Subcutaneous abdominal adipose tissue (tissue), 5 donors: ENCODE results near the gene CDC42EP3.

Experiments
- H3K27ac ChIP-seq: one replicate; pipeline ENCODE4 v1.7.0; 2013; ENCODE audit warnings: low read depth, mild to moderate bottlenecking, inconsistent platforms, low read length, moderate library complexity
- H3K27me3 ChIP-seq, 5 donors: one replicate each; pipeline ENCODE4 v1.7.0; 2013; ENCODE audit warnings: low read length in 5 of 5, inconsistent platforms in 1 of 5; ENCODE audit not compliant: control insufficient read depth in 5 of 5, insufficient read depth in 4 of 5
- H3K36me3 ChIP-seq, 5 donors: one replicate each; pipeline ENCODE4 v1.7.0; 2013; ENCODE audit warnings: low read length in 5 of 5; ENCODE audit not compliant: control insufficient read depth in 5 of 5, insufficient read depth in 5 of 5
- H3K4me1 ChIP-seq, 5 donors: one replicate each; pipeline ENCODE4 v1.7.0; 2013; ENCODE audit warnings: low read length in 5 of 5, mild to moderate bottlenecking in 3 of 5, moderate library complexity in 1 of 5; ENCODE audit not compliant: control insufficient read depth in 5 of 5, insufficient read depth in 5 of 5
- H3K4me3 ChIP-seq, 5 donors: one replicate each; pipeline ENCODE4 v1.7.0; 2013; ENCODE audit warnings: low read length in 5 of 5, low read depth in 1 of 5
- H3K9ac ChIP-seq, 5 donors: one replicate each; pipeline ENCODE4 v1.7.0; 2013; ENCODE audit warnings: low read length in 5 of 5, mild to moderate bottlenecking in 4 of 5, moderate library complexity in 3 of 5
- H3K9me3 ChIP-seq, 5 donors: one replicate each; pipeline ENCODE4 v1.7.0; 2013; ENCODE audit warnings: low read length in 5 of 5; ENCODE audit not compliant: control insufficient read depth in 5 of 5
- donor health status: healthy.
- donor health status: healthy.
- donor health status: healthy.
- donor health status: healthy.
- donor health status: healthy.

The CDC42EP3 gene

GRCh38 chr2:37623406-37623805 lies 48.0 kb downstream of the CDC42EP3 start:
- Histone ChIP-seq H3K9me3 (no peaks in the 10 kb centered on the region), H3K9ac (no peak overlapping the region), H3K4me1 (peaks cover 0 to 12% (median 0%) of the 10 kb centered on the region in 5 donors), H3K27ac (no peak overlapping the region), H3K36me3 (no peaks in the 10 kb centered on the region), H3K4me3 (no peak overlapping the region), H3K27me3 (no peaks in the 10 kb centered on the region)

GRCh38 chr2:37622450-37623100 lies 48.9 kb downstream of the CDC42EP3 start:
- no peak overlapping the region for H3K27ac ChIP-seq
- H3K9me3 ChIP-seq = no peaks in the 10 kb centered on the region
- no peaks in the 10 kb centered on the region for H3K36me3 ChIP-seq
- H3K4me1 ChIP-seq = peaks cover 0 to 12% (median 0%) of the 10 kb centered on the region in 5 donors
- no peaks in the 10 kb centered on the region for H3K27me3 ChIP-seq
- no peak overlapping the region for H3K9ac ChIP-seq
- H3K4me3 ChIP-seq = no peak overlapping the region

- H3K9me3 ChIP-seq = no peaks in the 10 kb centered on the region
- peaks cover 0 to 17% (median 7%) of the 10 kb centered on the region in 5 donors for H3K4me1 ChIP-seq
- H3K27me3 ChIP-seq = no peaks in the 10 kb centered on the region
- H3K36me3 ChIP-seq = no peaks in the 10 kb centered on the region
- no peak overlapping the region for H3K9ac ChIP-seq
- H3K27ac ChIP-seq = no peak overlapping the region
- no peak overlapping the region for H3K4me3 ChIP-seq
Observed at GRCh38 chr2:37621199-37621598, 50.2 kb downstream of the CDC42EP3 start.

- Histone ChIP-seq H3K36me3 (no peaks in the 10 kb centered on the region), H3K4me1 (peaks cover 0 to 16% (median 9%) of the 10 kb centered on the region in 5 donors), H3K27ac (no peak overlapping the region), H3K9me3 (no peaks in the 10 kb centered on the region), H3K9ac (no peak overlapping the region), H3K4me3 (no peak overlapping the region), H3K27me3 (no peaks in the 10 kb centered on the region)
Observed at GRCh38 chr2:37619959-37620300, 51.5 kb downstream of the CDC42EP3 start.

GRCh38 chr2:37619230-37619958 lies 52.0 kb downstream of the CDC42EP3 start:
- no peak overlapping the region for H3K27ac ChIP-seq
- H3K27me3 ChIP-seq = no peaks in the 10 kb centered on the region
- H3K36me3 ChIP-seq = no peaks in the 10 kb centered on the region
- no peak overlapping the region for H3K9ac ChIP-seq
- H3K4me1 ChIP-seq = peaks cover 0 to 13% (median 9%) of the 10 kb centered on the region in 5 donors
- H3K9me3 ChIP-seq = no peaks in the 10 kb centered on the region
- no peak overlapping the region for H3K4me3 ChIP-seq

- Histone ChIP-seq H3K4me3 (no peak overlapping the region), H3K27ac (no peak overlapping the region), H3K4me1 (peaks cover 0 to 18% (median 9%) of the 10 kb centered on the region in 5 donors), H3K9ac (no peak overlapping the region), H3K27me3 (no peaks in the 10 kb centered on the region), H3K9me3 (no peaks in the 10 kb centered on the region), H3K36me3 (no peaks in the 10 kb centered on the region)
Observed at GRCh38 chr2:37618326-37618725, 53.1 kb downstream of the CDC42EP3 start.

- H3K9ac ChIP-seq = no peak overlapping the region
- no peaks in the 10 kb centered on the region for H3K36me3 ChIP-seq
- H3K27me3 ChIP-seq = no peaks in the 10 kb centered on the region
- peaks cover 0 to 22% (median 13%) of the 10 kb centered on the region in 5 donors for H3K4me1 ChIP-seq
- H3K4me3 ChIP-seq = no peak overlapping the region
- H3K9me3 ChIP-seq = no peaks in the 10 kb centered on the region
- H3K27ac ChIP-seq = no peak overlapping the region
Observed at GRCh38 chr2:37617119-37617892, 54.1 kb downstream of the CDC42EP3 start.

GRCh38 chr2:37616677-37617005 lies 54.8 kb downstream of the CDC42EP3 start:
- H3K4me3 ChIP-seq = no peak overlapping the region
- peaks cover under 1 to 26% (median 15%) of the 10 kb centered on the region in 5 donors for H3K4me1 ChIP-seq
- no peaks in the 10 kb centered on the region for H3K36me3 ChIP-seq
- H3K27ac ChIP-seq = no peak overlapping the region
- no peaks in the 10 kb centered on the region for H3K9me3 ChIP-seq
- no peaks in the 10 kb centered on the region for H3K27me3 ChIP-seq
- H3K9ac ChIP-seq = no peak overlapping the region

GRCh38 chr2:37615804-37616676 lies 55.4 kb downstream of the CDC42EP3 start:
- Histone ChIP-seq H3K4me1 (peaks cover 3 to 32% (median 21%) of the 10 kb centered on the region in 5 donors), H3K9ac (no peak overlapping the region), H3K27me3 (no peaks in the 10 kb centered on the region), H3K9me3 (no peaks in the 10 kb centered on the region), H3K36me3 (no peaks in the 10 kb centered on the region), H3K4me3 (no peak overlapping the region), H3K27ac (no peak overlapping the region)
